ENCODE results near the gene C5orf47.
"Not testable (repeated sequence)": the region's sequence is repeated elsewhere in the genome, so short reads cannot be mapped to it uniquely, and the experiment has no call there.

Gene C5orf47

GRCh38 chr5:173970878-173971650 lies 17.9 kb upstream of the C5orf47 start:
- DNase-seq (ENCODE audit: low spot score): no peak

DNA sequence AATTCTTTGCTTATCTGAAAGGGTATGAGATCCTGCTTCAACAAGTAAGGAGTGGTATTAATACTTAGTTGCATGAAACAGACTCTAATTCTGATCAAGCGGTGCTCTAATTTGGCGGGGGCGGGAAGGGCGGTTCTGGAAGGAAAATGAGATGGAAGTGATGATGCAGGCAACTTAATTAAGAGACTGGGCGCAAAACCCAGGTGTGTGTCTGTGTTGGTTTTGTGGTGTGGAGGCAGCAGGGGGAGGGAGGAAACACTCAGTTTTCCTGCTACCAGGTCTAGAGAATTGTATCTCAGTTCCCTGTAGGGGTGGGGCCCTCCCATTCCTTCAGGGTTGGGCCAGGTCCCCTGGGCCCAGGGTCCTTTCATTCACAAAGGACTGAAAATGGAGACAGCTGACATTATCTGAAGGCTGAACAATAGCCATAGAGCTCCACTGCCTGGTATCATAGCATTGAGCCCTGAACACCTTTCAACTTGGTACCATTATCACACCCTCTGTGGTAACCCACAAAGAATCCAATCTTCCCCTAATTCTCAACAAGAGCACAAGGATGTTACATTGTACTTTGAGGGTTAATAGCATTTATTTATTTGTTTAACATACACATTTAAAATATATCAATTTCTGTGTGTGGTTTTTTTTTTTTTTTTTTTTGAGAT lies 17.2 kb upstream of the C5orf47 start:
- no peak for DNase-seq (ENCODE audit: low spot score)

- DNase-seq (ENCODE audit: low spot score): no peak
Measured at GRCh38 chr5:173972607-173972924, 16.4 kb upstream of the C5orf47 start.

DNA sequence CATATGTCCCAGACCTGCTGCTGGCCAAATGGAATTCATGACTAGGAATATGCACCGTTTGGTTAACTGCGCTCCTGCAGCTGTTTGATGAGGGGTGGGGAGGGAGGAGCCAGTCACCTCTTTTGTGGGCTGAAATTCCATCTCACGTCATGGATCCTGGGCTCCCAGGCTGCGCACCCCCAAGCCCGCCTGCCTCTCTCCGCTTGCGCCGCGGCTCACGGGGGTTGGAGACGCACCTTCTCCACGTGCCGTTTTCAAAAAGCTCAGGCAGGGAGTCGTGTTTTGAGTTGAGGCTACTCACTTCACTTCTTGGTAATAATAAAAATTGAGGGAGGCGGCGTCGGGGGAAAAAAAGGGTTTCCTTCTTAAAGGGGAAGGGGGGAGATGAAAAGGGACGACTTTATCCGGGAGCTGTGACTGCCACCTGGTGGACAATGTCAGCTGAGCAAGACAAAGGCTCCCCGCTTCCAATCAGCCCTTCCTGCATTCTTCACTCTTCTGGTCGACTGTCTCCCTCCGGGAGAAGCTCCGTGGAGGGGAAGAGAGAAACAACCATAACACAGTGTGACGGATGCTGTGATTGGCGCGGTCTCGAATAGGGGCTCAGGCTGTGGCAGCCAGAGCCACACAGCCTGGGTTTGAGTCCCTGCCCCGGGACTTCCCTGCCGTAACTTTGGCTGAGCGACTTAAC lies 15.9 kb upstream of the C5orf47 start:
- peak; percentile 88 for DNase-seq (ENCODE audit: low spot score)

- DNase-seq (ENCODE audit: low spot score): no peak
Measured at GRCh38 chr5:173973616-173973969, 15.4 kb upstream of the C5orf47 start.

GRCh38 chr5:173974688-173975239 lies 14.2 kb upstream of the C5orf47 start:
- DNase-seq (ENCODE audit: low spot score): no peak

DNA sequence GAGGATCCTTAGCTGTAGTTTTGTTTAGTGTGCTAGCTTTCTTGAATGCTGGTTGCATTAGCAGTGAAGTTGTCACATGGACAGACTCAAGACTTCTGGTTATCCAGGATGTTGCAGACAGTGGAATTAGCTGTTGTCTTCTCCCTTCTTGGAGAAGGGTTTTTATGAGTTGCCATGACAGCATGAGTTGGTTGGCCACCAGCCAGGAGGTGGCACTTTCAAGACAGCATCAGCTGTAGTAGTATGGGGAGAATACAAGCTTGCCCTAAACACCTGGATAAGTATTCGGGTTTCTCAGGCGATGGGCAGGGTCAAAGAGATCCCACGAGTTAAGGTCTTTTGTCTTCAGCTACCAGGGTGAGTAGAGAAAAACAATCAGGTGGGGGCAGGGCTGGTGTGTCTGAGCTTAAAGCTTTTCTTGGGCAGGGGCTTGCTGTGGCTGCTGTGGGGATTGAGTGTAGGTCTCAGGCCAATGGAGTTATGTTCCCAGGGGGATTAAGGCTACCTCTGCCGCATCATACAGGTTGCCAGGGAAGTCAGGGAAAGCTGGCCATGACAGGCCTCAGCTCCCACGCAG lies 7.7 kb upstream of the C5orf47 start:
- no peak for DNase-seq (ENCODE audit: low spot score)

GRCh38 chr5:173984218-173984617 lies 4.8 kb upstream of the C5orf47 start:
- DNase-seq (ENCODE audit: low spot score): no peak

DNA sequence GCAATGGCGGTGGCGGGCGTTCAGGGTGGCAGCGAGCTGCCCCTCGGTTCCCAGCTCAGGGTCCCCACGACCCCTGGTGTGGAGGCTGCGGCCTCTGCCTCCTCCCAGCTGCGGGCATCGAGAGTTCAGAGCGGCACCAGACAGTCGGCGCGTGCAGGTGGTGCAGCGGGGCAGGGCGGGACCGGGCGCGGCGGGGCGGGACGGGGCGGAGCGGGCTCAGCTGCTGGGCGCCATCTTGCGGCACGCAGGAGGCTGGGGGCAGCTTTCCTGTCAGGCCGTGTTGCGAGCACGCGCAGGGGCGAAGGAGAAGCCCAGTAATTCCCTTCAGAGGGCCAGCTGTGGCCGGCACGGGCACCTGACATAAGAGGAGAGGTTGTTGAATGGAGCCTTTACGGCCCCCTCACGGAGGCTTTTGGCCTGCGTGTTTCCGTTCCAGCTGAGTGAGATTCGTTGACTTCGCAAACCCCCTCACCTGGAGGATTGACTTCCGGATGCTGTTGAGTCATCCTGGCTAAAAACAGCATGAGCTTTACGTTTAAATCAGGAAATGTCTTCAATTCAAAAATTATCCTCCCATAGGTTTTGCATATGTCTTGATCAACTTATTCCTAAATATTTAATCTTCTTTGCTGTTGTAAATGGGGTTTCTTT lies 587 bp downstream of the C5orf47 start:
- DNase-seq (ENCODE audit: low spot score): no peak

DNA sequence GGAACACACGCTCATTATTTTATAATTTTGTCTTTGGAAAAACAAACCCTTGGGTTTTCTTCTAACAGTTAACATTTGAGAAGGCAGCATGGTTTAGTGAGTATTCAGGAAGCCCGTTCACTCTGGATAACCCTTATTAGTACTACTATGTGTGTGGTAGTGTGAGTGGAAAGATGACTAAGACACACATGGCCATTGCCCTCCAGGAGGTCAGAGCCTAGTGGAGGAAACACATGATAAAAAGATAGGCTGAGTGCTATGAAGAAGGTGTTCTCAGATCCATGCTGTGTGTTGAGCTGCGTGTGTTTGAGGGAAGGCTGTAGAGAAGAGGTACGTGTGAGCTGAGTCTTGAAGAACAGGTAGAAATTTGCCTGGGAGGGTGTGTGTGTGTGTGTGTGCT lies 8.4 kb downstream of the C5orf47 start:
- no peak for DNase-seq (ENCODE audit: low spot score)

DNA sequence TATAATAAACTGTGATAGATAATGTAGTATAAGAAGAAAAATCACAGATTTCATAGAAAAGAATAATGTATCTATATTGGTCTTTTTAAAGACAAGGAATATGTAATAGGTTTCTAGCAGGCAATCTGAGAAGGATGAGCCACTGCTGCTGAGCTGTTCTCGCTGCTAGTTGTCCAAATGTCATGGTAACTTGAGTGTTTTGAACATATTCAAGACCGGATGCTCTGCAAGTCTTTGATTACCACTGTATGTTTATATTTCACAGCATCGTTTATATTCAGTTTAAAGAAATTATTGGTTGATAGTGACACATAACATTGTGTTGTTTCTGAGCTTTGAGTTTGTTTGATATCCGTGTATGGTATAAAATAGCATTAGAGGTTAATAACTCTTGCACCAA lies 9.6 kb downstream of the C5orf47 start:
- DNase-seq (ENCODE audit: low spot score): no peak

- DNase-seq (ENCODE audit: low spot score): no peak
Measured at GRCh38 chr5:174000076-174000475, 11.1 kb downstream of the C5orf47 start.

GRCh38 chr5:174003795-174004194 lies 14.8 kb downstream of the C5orf47 start:
- DNase-seq (ENCODE audit: low spot score): no peak

GRCh38 chr5:174008922-174009321 lies 20.0 kb downstream of the C5orf47 start:
- no peak for DNase-seq (ENCODE audit: low spot score)

- DNase-seq (ENCODE audit: low spot score): no peak
Measured at GRCh38 chr5:174010365-174010764, 21.4 kb downstream of the C5orf47 start.

GRCh38 chr5:174011441-174011840 lies 22.5 kb downstream of the C5orf47 start:
- DNase-seq (ENCODE audit: low spot score): no peak

DNA sequence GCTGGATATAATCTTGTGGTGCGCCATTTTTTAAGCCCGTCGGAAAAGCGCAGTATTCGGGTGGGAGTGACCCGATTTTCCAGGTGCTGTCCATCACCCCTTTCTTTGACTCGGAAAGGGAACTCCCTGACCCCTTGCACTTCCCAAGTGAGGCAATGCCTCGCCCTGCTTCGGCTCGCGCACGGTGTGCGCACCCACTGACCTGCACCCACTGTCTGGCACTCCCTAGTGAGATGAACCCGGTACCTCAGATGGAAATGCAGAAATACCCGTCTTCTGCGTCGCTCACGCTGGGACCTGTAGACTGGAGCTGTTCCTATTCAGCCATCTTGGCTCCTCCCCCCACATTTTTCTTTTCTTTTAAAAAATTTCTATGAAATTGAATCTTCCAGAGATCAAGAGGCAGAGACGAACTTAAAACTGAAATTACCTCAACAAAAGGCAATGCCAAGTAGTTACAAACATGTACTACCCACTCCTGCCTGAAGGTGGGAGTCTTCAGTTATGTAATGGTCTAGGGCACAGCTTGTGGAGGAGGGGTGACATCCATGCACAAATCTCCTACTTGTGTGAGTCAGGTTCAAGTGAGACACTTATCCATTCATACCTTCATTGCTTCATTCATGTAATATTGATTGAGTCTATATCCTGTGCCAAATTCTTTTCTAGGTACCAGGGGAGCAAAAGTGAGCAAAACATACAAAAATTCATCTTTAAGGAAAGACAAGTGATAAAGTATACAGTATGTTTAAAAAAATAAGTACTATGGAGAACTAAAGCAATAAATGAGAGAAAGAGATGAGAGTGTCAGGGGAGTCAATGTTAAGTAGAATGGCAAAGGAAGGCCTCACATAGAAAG lies 31.3 kb downstream of the C5orf47 start:
- DNase-seq (ENCODE audit: low spot score): not testable (repeated sequence)

GRCh38 chr5:174020928-174021304 lies 31.9 kb downstream of the C5orf47 start:
- DNase-seq (ENCODE audit: low spot score): no peak

DNA sequence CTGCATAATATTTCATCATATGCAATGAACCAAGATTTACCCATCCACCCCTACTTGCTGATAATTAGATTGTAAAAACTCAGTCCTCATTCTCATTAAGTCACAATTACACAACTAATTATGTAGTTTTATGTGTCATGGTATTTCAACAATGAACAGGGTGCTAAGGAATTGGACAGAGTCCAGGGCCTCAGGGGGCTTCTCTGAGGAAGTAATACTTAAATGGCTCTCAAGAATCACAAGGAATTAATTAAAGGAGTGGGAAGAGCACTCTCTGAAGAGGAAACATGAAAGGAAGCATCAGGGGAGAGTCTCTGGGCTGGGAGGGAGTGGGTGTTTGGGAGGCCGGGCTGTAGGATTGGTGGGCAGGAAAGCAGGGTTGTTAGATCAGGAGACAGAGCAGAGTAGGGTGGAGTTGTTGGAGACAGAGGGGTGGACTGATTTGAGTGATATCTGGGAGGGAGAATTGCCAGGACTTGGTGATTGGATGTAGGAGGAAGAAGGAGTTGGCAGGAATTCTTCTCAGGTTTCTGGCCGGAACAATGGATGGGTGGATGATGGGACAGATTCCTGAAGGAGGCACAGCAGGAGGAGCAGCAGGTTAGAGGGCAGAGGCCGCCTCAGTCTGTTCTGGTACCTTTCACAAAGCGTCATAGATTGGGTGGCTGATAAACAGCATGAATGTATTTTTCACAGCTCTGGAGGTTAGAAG lies 33.6 kb downstream of the C5orf47 start:
- DNase-seq (ENCODE audit: low spot score): no peak

GRCh38 chr5:174030286-174030685 lies 41.3 kb downstream of the C5orf47 start:
- DNase-seq (ENCODE audit: low spot score): no peak
